Mononuclear cell (primary cell): ENCODE results near the gene CCDC27. TPM values are rescaled to one million over a fixed set of nuclear protein-coding genes. Genes with fewer than 3 reads are reported as not detected.

Source experiments
- H3K27me3 ChIP-seq: 2 replicates; pipeline ENCODE4 v1.6.0; 2011; ENCODE audit warnings: low read length, control low read depth; ENCODE audit not compliant: insufficient read depth
- H3K4me1 ChIP-seq: 2 replicates; pipeline ENCODE4 v1.5.1; 2011; ENCODE audit warnings: mild to moderate bottlenecking, low read length, control low read depth; ENCODE audit not compliant: insufficient read depth
- H3K4me3 ChIP-seq: 2 replicates; pipeline ENCODE4 v1.5.1; 2011; ENCODE audit warnings: mild to moderate bottlenecking, low read length, moderate library complexity
- H3K9me3 ChIP-seq: 2 replicates; pipeline ENCODE4 v1.5.1; 2011; ENCODE audit warnings: low read depth, mild to moderate bottlenecking, control low read depth, low read length
- total RNA-seq: library from RNA; depleted of rRNA; stranded (reverse); fragments of >200 nt; gene quantifications from one replicate; pipeline ENCODE4 v1.2.3, GENCODE V29; 2012

The CCDC27 gene
- total RNA-seq, 1 donor = not detected

GRCh38 chr1:3816331-3817137 lies 64.3 kb downstream of the CCDC27 start:
- Histone ChIP-seq H3K27me3 (no peaks in the 10 kb centered on the region), H3K4me1 (no peaks in the 10 kb centered on the region), H3K4me3 (no peak overlapping the region), H3K9me3 (no peaks in the 10 kb centered on the region)

GRCh38 chr1:3817138-3817740 lies 65.0 kb downstream of the CCDC27 start:
- Histone ChIP-seq H3K4me3 (no peak overlapping the region), H3K27me3 (no peaks in the 10 kb centered on the region), H3K9me3 (no peaks in the 10 kb centered on the region), H3K4me1 (no peaks in the 10 kb centered on the region)

DNA sequence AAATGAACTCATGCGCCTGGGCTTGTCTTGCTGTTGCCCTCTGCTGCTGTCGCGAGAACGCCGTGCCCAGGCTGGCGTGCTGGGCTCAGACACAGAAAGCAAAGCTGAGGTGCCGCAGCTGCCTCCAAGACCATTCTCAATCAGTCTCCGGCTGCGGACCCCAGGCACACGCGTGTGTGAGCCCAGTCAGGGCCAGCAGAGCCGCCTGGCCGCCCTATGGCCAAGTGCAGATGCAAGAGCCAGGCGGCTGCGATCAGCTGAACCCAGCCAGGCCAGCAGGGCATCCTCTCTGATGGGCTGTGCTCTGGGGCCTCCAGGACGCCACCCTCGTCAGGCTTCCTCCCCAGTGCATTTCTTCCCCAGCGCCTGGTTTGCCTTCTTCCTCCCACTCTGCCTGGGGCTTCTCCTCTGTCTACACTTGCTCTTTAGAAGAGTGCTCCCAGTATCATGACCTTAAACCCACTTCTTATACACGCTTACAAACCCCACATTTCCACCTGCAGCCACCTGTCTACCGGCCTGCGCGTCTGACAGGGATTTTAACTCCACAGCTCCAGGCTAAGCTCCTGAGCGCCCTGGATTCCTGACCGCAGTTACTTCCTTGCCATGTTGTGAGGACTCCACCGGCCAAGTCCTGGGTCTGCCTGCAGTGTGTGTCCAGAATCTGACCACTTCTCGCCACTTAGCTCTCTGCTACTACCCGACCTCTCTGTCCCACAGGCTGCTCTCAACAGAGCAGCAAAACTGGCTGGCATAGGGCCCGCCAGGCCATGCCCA lies 65.8 kb downstream of the CCDC27 start:
- Histone ChIP-seq H3K4me3 (no peak overlapping the region), H3K9me3 (no peaks in the 10 kb centered on the region), H3K27me3 (no peaks in the 10 kb centered on the region), H3K4me1 (no peaks in the 10 kb centered on the region)

DNA sequence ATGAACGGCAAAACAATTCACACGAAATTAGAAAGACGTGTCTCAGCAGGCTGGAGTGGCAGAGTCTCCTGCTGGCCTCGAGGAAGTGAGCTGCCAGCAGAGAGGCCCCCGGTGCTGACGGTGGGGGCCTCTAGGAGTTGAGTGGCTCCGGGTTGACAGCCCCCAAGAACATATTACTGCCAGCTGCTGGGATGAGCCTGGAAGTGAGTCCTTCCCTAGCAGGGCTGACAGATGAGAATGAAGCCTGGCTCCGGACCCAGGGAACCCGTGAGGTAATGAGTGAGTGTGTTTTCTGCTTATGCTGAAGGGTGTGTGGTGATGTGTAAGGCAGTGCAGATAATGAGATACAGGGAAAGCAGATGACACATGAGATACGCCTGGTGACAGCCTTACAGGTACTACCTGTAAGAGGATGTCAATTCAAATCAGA lies 67.5 kb downstream of the CCDC27 start:
- Histone ChIP-seq H3K27me3 (no peaks in the 10 kb centered on the region), H3K4me3 (no peak overlapping the region), H3K4me1 (no peaks in the 10 kb centered on the region), H3K9me3 (no peaks in the 10 kb centered on the region)

GRCh38 chr1:3820316-3820715 lies 68.1 kb downstream of the CCDC27 start:
- no peaks in the 10 kb centered on the region for H3K4me1 ChIP-seq
- no peaks in the 10 kb centered on the region for H3K9me3 ChIP-seq
- no peak overlapping the region for H3K4me3 ChIP-seq

GRCh38 chr1:3821004-3821403 lies 68.8 kb downstream of the CCDC27 start:
- Histone ChIP-seq H3K27me3 (no peaks in the 10 kb centered on the region), H3K4me1 (no peaks in the 10 kb centered on the region), H3K9me3 (no peaks in the 10 kb centered on the region), H3K4me3 (no peak overlapping the region)

More at GRCh38 chr1:3820316-3820715, 68.1 kb downstream of the CCDC27 start:
- no peaks in the 10 kb centered on the region for H3K27me3 ChIP-seq

Other genes starting within 250 kb of the CCDC27 start
- gene MEGF6, start 140.9 kb upstream of the CCDC27 start, total RNA-seq = 16.2 TPM
- gene TPRG1L, start 127.4 kb upstream of the CCDC27 start, total RNA-seq = 27.5 TPM
- gene WRAP73, start 102.3 kb upstream of the CCDC27 start, total RNA-seq = 8.8 TPM
- not detected for gene TP73, start 99.9 kb upstream of the CCDC27 start, total RNA-seq
- gene SMIM1, start 20.3 kb downstream of the CCDC27 start, total RNA-seq = 0.73 TPM
- 20.9 TPM for gene LRRC47, start 44.0 kb downstream of the CCDC27 start, total RNA-seq
- 12.8 TPM for gene CEP104, start 104.8 kb downstream of the CCDC27 start, total RNA-seq
- 4.2 TPM for gene DFFB, start 105.0 kb downstream of the CCDC27 start, total RNA-seq
- 21.0 TPM for gene C1orf174, start 147.8 kb downstream of the CCDC27 start, total RNA-seq